Stimulated activated CD8-positive, alpha-beta memory T cell treated with anti-CD3 and anti-CD28 coated beads, Interleukin-7, amount 100 ng/mL, for 4 hours (primary cell): ENCODE results near the gene RAB25.
A peak's percentile ranks its signal among the peaks of the same experiment; 100 is the strongest.
"Not testable (repeated sequence)": the region's sequence is repeated elsewhere in the genome, so short reads cannot be mapped to it uniquely, and the experiment has no call there.

Experiments used
- DNase-seq, 2 donors: peaks; one replicate each; pipeline ENCODE4 v3.0.0-alpha.2; 2020; ENCODE audit warnings: low read depth in 2 of 2

The RAB25 gene

DNA sequence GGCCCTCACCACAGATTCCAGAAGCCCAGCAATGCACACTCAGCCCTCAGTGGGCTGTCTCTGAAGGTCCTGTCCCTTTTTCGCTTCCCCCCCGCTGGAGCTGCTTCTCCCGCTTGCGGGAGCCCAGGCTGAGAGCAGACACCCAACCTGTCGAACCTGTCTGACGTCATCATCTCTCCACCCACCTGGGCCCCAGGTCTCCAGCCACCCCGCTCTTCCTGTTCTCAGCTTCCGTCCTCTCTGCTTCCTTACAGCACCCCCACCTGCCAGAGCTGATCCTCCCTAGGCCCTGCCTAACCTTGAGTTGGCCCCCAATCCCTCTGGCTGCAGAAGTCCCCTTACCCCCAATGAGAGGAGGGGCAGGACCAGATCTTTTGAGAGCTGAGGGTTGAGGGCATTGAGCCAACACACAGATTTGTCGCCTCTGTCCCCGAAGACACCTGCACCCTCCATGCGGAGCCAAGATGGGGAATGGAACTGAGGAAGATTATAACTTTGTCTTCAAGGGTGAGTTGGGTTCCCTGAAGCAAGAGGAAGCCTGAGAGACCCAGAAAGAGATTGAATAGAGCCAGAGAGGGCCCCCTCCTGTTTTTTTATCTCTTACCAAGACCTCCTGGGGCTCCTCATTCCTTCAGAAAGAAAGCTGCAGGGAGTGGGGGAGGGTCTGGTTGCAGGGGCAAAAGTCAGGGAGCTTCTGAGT is at the start of gene RAB25:
TSS of gene RAB25 (plus strand) at position 224 of the 700 bp plus-strand sequence. CDS start at position 465, 241 bp downstream.
- no peak for DNase-seq

DNA sequence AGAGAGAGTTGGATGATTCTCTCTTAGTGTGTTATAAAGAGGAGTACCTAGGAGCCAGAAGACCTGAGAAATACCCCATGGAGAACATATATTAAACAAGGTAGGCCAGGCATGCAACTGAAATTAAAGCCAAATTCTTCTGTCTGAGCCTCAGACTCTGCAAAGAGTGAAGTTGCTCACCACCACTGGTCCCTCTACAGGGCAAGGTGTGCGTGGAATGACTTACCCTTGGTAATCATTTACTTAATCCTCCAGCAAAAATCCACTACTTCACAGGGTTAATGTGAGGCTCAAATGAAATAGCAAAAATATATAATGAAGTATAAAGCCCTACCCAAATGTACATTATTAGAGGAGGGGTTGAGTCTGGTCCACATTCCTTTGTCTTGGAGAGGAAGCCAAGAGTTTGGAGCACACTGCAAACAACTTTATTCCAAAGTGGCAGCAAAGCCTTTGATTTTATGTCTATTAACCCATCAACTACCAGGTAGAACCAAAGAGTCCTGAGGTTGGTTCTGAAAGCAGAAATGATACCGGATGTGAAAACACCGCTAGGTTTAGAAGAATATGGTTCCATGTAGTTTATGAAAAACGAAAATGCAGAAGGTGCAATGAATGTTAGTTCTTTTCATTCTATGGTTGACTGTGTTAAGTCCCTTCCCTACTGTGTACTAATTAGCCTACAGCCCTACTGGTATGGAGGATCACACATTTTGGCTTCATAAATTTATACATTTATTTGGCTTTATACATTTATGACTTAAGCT is 48.7 kb upstream of the RAB25 start:
- no peak for DNase-seq

DNA sequence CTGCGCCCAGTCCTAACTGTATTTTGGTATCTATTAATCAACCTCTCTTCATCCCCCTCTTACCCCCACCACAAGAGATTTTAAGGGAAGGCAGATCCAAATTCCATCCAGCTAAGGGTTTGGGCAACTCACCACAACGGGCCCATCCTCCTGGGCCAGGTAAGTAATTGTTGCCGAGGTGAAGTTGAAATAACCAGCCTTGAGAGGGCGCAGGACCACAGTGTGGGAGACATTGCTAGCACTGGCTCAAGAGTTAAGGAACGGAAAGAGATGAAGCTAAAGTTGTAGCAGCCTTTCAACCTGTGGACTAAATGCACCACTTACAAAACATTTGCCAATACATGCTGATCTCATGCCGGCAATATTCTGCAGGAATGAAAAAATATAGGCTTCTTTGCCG is 46.1 kb upstream of the RAB25 start:
- DNase-seq = no peak

DNA sequence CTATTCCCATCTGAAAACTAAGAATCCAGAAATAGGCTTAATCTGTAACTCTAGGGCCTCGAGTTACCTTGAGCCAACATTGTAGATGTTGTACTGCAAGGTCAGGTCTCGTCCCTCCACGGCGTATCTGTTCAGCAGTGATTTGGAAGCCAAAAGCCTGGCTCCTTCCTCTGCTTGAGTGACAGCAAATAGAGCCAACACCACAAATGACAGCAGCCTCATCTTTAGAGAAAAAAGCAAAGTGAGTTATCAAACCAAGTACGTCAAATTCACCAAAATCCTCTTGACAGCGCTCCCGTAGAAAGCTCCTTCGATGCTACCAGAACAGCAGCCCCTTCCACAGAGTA is 41.0 kb upstream of the RAB25 start:
- DNase-seq = no peak

DNA sequence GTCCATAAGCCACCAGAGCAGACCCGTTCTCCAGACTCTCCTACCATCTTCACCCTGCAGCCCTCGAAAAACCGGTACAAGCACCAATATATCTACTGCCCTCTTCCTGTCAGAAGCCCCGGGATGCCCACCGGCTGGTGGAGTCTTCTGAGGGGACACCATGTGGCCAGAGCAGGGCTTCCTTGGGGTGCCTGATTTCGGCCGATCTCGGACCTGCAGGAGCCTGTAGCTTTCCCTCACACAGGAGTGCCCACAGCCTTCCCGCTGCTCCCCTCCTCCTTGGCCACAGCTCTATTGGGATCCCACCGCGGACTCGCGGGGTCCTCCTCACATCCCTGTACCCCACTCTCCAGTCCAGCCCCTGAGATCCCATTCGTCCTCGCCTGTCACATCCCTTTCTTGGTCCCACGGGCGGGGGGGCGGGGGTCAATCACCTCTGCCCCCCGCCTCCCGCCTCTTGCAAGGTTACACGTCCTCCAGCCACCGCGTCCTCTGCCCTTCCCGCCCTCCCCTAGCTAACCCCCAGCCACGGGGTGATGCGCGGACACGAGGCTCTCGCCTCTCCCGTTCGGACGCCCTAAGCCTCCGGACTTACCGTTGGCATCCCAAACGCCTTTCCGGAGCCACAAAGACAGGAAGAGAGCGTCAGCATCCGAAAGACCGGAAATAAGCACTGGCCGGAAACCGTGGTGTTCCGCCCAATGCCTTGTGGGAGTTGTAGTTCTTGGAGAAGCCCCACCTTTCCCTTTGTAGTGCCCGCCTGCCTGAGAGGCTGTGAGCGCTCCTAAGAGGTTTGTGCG is 40.5 kb upstream of the RAB25 start, which contains the start of gene SSR2:
TSS of gene SSR2 (minus strand) at position 659 of the 800 bp plus-strand sequence. CDS start 784 bp downstream, outside the sequence.
- peak; percentile 72 to 74 for DNase-seq

DNA sequence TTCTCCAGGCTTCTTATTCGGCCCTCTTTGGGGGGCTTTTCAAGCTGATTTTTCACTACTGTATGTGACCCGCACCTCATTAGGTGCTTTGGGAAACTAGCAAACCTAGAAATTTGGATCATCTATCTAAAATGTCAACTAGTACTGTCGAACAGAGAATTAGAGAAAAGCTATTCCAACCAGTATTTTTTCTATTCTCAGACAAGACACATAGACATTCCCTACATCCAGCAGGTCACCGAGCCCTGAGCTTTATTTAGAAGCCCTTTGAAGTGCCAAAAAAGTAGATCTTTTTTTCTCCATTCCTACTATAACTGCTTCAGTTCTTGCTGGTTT is 39.9 kb upstream of the RAB25 start:
- DNase-seq = no peak

DNA sequence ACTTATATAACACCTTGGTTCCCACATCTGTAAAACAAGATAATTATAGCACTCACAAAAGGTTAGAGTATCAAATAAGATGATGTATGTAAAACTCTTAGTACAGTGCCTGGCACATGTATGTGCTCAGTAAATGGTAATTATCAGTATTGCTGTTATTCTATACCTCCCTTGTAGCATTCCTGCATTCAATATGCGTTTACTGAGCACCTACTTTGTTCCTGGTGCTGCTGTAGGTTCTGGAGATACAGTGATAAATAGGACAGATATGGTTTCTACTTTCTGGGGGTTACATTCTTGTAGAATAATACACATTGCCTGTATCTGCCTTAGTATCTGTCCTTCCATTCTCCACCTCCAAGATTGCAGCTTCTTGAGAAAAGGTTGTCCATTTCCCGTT is 39.0 kb upstream of the RAB25 start:
- DNase-seq = no peak

DNA sequence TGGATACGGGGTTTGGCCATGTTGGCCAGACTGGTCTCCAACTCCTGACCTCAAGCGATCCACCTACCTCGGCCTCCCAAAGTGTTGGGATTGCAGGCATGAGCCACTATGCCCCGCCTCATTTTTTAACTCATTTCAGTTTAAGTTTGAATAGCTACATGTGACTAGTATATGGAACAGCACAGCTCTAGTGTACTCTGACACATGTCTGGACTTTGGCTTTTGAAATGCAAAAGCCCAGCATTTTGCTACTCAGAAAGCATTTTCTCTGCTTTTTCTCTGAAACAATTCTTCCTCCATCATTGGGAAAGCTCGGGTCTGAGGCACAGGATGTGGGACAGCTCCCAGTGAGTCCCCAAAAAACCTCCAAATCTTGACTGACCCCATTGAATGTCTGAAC is 36.2 kb upstream of the RAB25 start:
- DNase-seq = no peak

DNA sequence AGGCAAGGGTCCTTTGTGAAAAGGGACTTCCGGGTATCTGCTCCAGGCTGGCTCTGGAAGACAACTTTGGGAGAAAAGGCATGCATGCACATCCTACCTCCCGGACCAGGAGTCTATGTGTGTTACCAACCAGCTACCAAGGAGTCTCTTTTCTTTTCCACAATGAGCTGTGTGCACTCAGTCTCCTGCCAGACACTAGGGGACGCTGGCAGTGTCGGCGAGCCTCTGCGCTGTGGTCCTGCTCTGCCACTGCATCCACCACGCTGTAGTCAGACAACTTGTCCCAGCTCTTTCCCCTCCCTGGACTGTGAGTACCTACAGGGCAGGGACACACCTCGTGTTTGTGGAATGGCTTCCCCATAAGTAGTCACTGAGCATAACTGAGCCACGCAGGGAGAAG is 35.1 kb upstream of the RAB25 start:
- DNase-seq = no peak

DNA sequence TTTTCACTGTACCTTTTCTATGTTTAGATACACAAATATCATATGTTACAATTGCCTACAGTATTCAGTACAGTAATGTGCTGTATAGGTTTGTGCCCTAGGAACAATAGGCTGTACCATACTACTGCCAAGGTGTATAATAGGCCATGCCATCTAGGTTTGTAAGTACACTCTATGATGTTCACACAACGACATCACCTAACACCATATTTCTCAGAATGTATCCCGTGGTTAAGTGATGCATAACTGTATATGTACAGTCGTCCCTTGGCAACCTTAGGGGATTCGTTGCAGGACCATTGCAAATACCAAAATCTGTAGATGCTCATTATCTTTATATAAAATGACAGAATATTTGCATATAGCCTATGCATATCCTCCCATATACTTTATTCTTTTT is 34.4 kb upstream of the RAB25 start:
- DNase-seq = no peak

DNA sequence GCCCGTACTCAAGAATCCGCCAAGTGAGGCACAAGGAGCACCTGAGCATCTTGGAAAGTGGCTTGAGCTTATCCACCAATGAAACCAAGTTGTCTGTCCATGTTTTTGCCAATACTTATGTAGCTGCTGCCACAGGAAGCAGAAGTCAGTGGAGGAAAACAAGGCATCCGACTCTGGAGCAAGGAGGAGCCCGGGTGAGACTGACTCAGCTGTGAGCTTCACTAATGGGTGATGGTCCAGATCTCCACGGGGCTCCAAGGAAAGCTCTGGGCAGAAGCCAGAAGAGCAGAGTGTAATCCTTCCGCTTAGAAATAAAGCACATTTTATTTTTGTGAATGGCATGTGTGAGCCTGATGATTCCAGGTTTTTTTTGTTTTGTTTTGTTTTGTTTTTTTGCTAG is 27.9 kb upstream of the RAB25 start:
- DNase-seq = no peak

DNA sequence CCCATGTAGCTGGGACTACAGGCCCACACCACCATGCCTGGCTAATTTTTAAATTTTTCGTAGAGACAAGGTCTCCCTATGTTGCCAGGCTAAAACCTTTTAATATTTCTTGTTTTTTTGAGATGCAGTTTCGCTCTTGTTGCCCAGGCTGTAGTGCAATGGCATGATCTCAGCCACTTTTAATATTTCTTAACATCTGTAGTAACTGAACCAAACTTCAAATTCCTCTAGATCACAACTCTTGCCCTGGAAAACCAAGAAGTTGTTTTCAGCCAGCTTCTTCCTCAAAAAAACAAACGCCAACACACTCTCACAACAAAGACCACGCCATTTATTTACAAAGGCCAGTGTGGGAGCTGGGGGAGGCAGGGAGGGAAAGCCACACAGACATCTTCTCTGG is 26.0 kb upstream of the RAB25 start:
- DNase-seq = not testable (repeated sequence)

DNA sequence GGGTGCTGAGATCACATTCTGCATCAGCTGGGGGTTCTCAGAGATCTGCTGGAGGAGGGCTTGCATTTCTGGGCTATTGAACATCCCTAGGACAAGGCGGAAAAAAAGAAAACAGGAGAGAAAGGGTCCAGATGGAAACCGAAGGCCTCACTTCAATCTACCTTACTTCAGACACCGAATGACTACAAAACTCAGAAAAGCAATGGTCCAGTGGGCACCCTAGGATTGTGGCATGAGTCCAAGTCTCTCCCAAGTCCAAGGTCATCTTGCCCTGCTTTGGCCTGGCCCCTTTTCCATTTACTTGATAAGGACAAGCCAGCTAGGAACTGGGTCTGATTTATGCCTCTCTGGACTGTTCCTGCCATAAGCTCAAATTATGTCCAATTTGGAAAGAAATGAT is 18.1 kb upstream of the RAB25 start:
- no peak for DNase-seq

DNA sequence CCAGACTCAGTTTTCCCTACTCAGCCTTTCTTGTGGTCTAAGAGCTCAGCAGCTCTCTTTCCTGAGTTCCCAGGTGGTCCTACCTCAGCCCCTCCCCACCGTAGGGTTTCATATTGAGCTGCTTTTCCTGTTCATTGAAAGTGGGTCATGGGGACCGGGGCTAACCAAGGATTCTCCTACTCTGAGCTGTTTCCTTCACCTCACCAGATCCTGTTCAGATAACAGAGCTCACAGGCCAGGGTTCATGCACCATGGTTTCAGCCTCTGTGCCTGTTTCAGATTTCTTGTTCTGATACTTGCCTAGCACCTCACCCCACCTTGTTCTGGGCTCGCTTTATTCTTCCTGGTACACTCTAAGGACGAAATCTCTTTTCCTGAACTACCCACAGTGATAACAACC is 15.9 kb upstream of the RAB25 start:
- DNase-seq = no peak

DNA sequence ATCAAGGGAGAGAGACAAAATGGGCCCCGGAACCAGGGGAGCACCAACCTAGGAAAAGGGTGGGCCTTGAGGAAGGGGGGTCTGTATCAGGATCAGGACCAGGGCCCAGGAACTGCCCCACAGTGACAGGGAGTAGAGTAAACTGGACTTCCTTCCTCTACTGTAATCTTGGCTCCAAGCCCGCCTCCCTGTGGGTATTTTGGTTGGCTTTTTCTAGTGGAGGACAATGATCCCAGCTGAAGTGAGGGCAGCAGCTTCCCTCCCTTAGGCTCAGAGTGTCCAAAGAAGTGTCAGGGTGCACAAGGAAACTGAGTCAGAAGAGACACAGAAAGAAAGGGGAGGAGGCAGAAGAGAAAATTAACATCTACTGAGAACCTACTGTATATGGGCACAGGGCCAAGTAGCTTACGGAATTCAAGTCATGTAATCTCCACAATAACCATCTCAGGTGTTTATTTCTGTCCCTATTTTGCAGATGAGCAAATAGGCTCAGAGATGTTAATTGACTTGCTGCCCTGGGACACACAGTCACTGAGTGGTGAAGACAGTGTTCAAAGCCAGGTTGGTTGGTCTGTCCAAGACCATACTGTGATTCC is 12.2 kb upstream of the RAB25 start:
- no peak for DNase-seq

DNA sequence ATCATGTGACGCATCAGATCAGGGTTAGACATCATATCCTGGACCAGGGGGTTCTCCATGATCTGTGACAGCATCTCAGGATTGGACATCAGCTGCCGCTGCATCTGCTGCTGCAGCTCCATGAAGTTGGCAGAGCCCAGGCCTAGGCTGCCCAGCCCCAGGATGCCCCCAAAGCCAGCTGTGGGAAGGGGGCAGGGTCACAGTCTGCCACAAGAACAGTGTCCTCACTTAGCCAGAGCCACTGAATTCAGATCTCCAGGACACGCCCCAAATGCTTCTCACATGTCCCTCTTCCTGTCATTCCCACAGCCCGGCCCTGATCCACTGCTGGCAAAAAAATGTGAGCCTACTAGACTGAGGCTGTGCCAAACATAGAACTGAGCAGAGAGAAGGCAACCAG is 10.6 kb upstream of the RAB25 start:
- no peak for DNase-seq

DNA sequence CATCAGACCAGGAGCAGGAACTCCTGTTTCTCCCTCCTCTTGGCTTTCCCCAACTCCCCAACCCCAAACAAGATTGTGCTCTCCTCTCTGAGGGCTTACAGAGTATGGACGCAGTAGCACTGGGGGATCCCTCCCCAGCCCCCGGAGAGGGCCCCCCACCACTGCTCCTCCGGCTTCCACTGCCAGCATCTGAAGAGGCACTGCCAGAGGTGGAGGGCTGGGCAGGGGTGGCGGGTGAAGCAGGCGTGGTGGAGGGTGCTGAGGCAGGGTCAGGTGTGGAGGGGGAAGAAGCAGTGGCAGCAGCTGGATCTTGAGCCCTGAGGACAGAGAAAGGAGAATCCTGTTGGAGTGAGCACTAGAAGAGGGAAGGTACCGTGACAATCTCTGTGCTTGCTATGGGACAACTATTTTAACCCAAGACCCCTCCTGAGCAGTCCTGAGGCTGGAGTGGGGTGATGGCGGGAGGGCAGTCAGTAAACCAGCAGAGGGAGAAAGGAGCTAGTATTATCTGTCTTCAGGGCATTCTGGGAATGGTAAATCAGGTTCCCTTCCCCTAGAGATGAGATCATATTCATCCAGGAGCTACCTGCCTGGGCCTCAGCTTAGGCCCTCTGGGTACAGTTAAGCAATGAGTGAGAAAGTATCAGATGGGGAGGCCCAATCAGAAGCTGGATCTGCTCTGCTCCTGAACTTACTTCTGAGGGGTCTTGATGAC is 9.8 kb upstream of the RAB25 start:
- no peak for DNase-seq

DNA sequence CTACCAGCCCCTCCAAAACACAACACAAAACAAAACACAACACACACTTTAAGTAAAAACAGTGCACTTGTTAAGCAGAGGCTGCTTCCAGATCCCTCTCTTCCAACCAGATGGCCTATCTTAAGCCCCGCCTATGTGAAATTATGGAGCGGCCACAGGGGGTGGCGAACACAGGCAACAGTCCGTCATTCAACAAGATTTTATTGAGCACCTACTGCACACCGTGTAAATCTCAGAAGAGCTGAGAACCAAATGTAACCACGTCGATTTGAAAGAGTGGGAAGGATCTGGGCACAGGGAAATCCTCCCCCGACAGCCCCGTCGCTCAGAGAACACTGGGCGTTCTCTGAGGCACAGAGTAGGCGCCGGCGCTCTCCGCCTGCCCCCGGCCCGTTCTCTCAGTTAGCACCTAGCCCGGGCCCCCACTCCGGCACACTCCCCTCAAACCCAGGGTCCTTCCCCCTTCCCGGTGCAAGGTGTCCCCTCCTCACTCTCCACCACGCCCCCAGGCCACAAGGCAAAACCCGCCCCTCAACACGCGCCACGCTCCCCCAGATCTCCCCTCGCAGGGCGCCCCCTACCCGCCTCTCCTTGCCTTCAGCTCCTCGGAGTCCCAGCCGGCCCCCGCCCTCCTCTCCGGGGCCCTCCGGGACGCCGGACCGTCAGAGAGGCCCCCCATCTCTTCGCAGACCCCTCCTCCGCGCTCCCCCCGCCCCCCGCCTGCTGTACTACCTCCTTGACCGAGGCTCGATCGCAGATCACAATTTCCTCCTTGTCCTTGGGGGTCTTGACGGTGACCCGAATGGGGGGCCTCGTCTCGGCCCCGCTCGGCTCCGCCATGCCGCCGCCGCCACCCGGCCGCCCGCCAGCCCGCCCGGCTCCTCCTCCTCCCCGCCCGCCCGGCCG is 7.8 kb upstream of the RAB25 start:
- peak; percentile 43 to 65 for DNase-seq

DNA sequence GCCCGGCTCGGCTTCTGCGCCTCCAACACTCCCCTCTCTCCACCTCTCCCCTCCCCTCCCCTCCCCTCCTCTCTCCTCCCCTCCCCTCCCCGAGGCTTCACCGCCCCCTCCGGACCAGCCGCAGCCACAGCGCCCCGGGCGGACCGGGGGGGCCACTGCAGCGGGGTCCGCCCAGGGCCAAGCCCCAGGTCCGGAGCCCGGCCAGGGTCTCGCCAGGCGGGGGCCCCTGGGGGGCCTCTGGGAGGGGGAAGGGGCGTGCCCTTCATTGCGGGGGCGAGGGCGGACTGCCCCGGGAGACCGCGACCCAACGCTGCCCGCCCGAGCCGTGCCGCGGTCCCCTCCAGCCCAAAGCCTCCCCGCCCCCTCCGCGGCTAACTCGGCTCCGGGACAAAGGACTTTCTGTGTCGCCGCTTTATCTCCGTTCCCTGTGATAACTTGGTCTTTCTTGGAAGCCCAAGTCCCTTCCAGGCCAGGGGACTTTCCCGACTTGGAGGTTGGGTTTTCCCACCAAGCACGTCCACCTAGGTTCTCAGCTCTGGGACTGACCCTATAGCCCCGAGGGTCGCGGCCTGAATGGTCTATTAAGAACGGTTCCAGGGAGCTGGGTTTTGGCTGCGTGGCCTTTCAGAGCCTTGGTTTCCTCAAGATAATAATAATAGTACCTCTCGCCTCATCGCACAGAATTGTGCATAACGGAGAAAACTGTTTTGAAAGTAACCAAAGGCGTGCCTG is 7.0 kb upstream of the RAB25 start, which contains the start of gene UBQLN4:
TSS of gene UBQLN4 (minus strand) at position 31 of the 732 bp plus-strand sequence. CDS start 97 bp downstream, outside the sequence.
- peak; percentile 73 to 83 for DNase-seq
